Myocyte (in vitro differentiated cells): ENCODE measurements around the gene MFSD6. TPM values are rescaled to one million over a fixed set of nuclear protein-coding genes. Genes with fewer than 3 reads are reported as not detected.
A peak's percentile ranks its signal among the peaks of the same experiment; 100 is the strongest.

Source experiments
- DNase-seq: peaks from one replicate; pipeline ENCODE4 v3.0.0-alpha.2; 2012; ENCODE audit warnings: low read depth
- total RNA-seq: library from RNA; depleted of rRNA; stranded (reverse); fragments of >200 nt; gene quantifications from 2 replicates; pipeline ENCODE4 v1.2.3, GENCODE V29; 2014

The MFSD6 gene
- total RNA-seq, 1 donor from 2014 or later, result 12.4 TPM

GRCh38 chr2:190527918-190528317 is 119.8 kb downstream of the MFSD6 start:
- DNase-seq, result no peak

GRCh38 chr2:190528521-190529001 is 120.4 kb downstream of the MFSD6 start:
- no peak for DNase-seq

- no peak for DNase-seq
Measured at GRCh38 chr2:190529486-190530247, 121.5 kb downstream of the MFSD6 start.

GRCh38 chr2:190530248-190530900 is 122.2 kb downstream of the MFSD6 start:
- DNase-seq, result peak; percentile 22

GRCh38 chr2:190532581-190532980 is 124.4 kb downstream of the MFSD6 start:
- DNase-seq, result no peak

- DNase-seq, result peak; percentile 19
Measured at GRCh38 chr2:190533175-190533967, 125.2 kb downstream of the MFSD6 start.

- DNase-seq, result no peak
Measured at GRCh38 chr2:190533968-190534309, 125.8 kb downstream of the MFSD6 start.

GRCh38 chr2:190534310-190535120 is 126.4 kb downstream of the MFSD6 start, which contains the start of gene NEMP2:
TSS of gene NEMP2 (minus strand) at chr2:190534722. CDS start at chr2:190534655, 67 bp downstream.
- DNase-seq, result peak; percentile 75

- no peak for DNase-seq
Measured at GRCh38 chr2:190535121-190535439, 126.9 kb downstream of the MFSD6 start.

GRCh38 chr2:190535586-190535985 is 127.4 kb downstream of the MFSD6 start:
- DNase-seq, result no peak

- DNase-seq, result no peak
Measured at GRCh38 chr2:190537765-190538164, 129.6 kb downstream of the MFSD6 start.

- no peak for DNase-seq
Measured at GRCh38 chr2:190538201-190538600, 130.0 kb downstream of the MFSD6 start.

GRCh38 chr2:190540048-190540447 is 131.9 kb downstream of the MFSD6 start:
- no peak for DNase-seq

- peak; percentile 11 for DNase-seq
Measured at GRCh38 chr2:190545093-190545492, 136.9 kb downstream of the MFSD6 start.

- peak; percentile 15 for DNase-seq
Measured at GRCh38 chr2:190545555-190546385, 137.6 kb downstream of the MFSD6 start.

- DNase-seq, result no peak
Measured at GRCh38 chr2:190546734-190547133, 138.6 kb downstream of the MFSD6 start.

- DNase-seq, result no peak
Measured at GRCh38 chr2:190547886-190548285, 139.7 kb downstream of the MFSD6 start.

- DNase-seq, result no peak
Measured at GRCh38 chr2:190550137-190550536, 142.0 kb downstream of the MFSD6 start.
